Subcutaneous adipose tissue (tissue), 4 donors: ENCODE results near the gene FGF21. TPM values are rescaled to one million over a fixed set of nuclear protein-coding genes. Genes with fewer than 3 reads are reported as not detected.

Experiments used
- total RNA-seq, 4 donors: library from RNA; depleted of rRNA; stranded (reverse); fragments of >200 nt; gene quantifications; one replicate each; pipeline ENCODE4 v1.1.0, GENCODE V29; 2016
- TF ChIP-seq, protein P1 (sequence below): fragments of 450-650 bp; IDR thresholded peaks from one replicate; pipeline ENCODE4 v1.5.1; 2016; ENCODE audit warnings: low read depth, mild to moderate bottlenecking, control low read depth, antibody characterized with exemption, moderate library complexity

Gene FGF21, protein sequence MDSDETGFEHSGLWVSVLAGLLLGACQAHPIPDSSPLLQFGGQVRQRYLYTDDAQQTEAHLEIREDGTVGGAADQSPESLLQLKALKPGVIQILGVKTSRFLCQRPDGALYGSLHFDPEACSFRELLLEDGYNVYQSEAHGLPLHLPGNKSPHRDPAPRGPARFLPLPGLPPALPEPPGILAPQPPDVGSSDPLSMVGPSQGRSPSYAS
- not detected for total RNA-seq

DNA sequence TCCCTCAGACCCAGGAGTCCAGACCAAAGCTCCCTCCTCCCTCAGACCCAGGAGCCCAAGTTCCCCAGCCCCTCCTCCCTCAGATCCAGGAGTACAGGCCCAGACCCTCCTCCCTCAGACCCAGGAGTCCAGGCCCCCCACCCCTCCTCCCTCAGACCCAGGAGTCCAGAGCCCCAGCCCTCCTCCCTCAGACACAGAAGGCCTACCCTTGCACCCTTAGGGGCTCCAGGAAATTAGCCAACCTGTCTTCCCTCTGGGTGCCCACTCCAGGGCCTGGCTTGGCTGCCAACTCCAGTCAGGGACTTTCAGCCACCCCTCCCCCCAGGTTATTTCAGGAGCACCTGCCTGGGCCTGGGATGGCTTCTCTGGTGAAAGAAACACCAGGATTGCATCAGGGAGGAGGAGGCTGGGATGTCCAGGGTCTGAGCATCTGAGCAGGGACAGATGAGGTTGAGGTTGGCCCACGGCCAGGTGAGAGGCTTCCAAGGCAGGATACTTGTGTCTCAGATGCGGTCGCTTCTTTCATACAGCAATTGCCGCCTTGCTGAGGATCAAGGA is at the start of gene FGF21:
FGF21 (plus strand) TSS at position 441 of the 558 bp plus-strand sequence. CDS start 713 bp downstream, outside the sequence.
- TF ChIP-seq, protein P1, sequence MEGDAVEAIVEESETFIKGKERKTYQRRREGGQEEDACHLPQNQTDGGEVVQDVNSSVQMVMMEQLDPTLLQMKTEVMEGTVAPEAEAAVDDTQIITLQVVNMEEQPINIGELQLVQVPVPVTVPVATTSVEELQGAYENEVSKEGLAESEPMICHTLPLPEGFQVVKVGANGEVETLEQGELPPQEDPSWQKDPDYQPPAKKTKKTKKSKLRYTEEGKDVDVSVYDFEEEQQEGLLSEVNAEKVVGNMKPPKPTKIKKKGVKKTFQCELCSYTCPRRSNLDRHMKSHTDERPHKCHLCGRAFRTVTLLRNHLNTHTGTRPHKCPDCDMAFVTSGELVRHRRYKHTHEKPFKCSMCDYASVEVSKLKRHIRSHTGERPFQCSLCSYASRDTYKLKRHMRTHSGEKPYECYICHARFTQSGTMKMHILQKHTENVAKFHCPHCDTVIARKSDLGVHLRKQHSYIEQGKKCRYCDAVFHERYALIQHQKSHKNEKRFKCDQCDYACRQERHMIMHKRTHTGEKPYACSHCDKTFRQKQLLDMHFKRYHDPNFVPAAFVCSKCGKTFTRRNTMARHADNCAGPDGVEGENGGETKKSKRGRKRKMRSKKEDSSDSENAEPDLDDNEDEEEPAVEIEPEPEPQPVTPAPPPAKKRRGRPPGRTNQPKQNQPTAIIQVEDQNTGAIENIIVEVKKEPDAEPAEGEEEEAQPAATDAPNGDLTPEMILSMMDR, result no peak

DNA sequence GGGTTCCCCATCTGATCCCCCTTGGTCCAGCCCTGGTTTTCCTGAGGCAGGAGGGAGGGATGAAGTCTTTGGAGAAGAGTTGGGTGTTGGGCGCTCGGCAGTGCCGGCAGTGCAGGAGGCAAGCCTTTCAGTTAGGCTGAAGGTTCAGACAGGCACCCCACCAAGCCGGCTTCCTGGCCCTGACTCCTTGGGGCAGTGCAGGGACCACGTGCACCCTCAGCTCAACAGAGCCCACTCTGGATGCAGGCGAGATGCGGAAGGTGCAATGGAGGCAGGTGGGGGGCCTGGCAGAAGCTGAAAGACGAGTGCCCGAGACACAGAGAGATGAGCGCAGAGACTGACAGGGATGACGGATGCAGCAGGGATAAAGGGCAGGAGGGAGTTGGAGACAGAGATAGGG is 46.9 kb upstream of the FGF21 start:
- TF ChIP-seq, protein P1, result no peak

DNA sequence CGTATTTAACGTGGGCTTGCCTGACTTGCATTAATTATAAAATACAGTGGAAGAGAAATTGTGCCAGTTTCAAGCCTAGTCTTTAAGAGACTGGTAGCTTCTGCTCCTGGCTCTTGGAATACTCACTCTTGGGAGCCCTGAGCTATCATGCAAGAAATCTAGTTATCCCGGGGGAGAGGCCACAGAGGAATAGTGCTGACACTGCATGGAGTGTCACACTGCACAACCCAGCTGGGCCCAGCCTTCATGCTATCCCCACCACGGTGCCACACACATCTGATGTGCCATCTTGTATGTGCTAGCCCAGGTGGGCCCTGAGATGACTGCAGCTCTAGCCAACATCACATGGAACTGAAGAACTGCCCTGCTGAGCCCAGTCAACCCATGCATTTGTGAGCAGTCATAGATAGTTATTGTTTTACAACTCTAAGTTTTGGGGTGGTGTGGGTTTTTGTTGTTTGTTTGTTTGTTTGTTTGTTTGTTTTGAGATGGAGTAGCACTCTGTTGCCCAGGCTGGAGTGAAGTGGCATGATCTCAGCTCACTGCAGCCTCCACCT is 44.1 kb upstream of the FGF21 start:
- TF ChIP-seq, protein P1, result no peak

DNA sequence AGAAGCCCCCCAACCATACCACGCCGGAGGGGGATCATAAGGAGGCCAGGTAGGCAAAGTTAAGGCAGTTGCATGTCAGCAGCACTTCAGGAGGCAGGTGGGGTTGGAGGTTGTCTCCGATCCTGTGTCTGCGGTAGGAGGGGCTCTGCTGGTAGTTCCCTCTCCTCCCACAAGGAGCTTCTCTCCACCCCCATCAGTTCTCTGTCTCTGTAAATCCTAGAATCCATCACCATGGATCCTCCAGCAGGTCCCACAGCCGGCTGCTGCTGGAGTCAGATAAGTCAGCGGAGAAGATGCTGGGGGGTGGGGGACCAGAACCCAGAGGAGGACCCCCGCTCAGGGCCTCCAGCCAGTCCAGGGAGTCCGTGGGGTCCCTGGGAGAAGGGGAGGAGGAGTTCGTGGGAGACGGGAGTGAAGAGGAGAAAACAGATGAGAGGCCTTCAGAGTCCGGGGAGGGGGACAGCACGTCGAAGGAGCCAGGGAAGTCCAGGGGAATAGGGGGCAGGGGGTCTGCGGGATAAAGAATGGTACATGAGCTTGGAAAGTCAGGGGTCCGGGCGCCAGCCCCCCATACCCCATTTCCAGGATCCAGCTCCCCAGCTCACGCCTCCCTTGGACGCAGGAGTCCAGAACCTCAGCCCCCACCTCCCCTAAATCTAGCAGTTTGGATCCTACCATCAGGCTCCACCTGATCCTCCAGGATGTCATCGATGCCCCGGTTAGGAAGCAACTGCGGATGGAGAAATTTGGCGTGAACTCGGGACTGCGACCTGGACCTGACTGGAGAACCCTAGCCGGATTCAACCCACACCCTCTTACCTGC is 42.1 kb upstream of the FGF21 start:
- TF ChIP-seq, protein P1, result no peak

DNA sequence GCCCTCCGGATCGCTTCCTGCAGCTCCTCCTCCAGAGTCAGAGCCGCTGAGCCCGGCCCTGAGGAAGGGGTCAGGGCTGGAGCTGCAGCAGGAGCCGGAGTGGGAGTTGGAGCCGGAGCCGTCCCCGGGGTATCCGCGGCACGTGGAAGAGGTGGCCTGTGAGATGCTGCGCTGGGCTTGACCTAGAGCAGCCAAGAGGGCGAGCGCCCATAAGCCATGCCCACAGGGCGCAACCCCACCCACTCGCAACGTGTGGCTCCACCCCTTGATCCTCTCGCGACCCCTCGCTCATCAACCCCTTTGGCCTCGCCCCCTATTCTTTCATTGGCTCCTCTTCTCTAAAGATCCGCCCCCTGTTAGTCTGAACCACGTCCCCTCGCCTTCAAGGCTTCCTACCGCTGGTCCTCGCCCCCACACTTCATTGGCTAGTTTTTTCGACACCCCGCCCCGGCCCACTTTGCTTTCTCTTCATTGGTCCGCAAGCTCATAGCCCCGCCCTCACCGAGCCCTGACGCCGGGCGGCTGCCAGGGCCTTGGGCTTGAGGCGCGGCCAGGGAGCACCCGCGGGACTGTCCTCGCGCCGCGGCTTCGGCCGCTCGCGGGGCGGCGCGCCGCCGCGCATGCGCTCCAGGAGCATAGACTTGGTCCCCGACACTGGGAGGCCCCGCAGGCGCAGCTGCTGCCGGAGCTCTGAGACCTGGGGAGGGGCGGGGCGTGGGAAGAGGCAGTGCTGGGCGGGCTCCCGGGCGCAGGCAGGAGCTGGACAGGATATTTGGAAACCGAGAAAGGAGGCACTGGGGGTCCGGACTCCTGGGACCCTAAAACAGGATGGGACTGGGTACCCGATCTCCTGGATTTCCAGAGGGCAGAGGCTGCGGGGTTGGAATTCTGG is 41.2 kb upstream of the FGF21 start:
- TF ChIP-seq, protein P1, result no peak

DNA sequence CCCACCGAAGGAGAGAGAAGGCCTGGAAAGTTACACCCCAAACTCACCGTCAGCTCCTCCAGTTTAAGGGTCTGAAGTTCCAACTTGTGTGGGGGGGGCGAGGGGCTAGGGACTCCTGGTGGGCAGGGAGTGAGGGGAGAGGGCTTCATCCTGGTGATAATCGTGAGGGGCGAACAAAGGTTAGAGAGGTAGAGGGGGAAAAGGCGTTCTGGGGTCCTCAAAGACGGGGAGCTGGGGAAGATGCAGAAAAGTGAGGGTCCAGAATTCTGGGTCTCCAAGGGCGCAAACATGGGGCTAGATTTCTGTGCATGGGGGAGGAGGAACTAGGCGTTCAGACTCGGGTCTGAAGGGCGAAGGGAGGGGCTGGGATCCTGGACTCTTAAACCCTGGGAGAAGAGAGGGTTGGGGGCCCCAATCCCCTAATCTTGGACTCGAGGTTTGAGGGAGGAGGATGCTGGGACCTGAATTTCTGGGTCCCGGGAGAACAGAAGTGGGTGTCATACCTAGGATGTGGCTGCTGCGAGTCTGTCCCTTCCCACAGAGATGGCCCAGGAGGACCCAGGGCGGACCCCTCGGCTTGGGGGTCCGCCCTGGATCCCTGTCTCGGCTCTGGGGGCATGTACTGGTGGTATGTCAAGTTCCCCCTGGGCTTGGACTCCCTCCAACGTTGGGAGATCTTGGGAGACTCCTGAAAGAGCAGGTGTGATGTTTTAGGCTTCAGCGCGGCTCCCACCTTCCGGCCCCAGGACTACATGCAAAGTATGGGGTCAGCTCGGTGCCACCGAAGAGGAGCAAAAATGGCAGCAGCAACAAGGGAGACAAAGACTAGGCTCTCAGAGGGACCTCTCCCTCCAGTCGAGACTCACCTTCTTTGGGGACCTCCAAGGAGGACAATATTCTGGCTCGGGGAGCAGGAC is 40.3 kb upstream of the FGF21 start:
- TF ChIP-seq, protein P1, result no peak
